HG03457 (cell line): ENCODE measurements around the gene GLIPR2.
A peak's percentile ranks its signal among the peaks of the same experiment; 100 is the strongest.
"Not testable (repeated sequence)": the region's sequence is repeated elsewhere in the genome, so short reads cannot be mapped to it uniquely, and the experiment has no call there.

Experiments
- ATAC-seq: cut with Tn5 transposase; IDR thresholded peaks from one replicate; pipeline ENCODE4 v1.9.1; 2021; ENCODE audit warnings: moderate number of reproducible peaks; ENCODE audit not compliant: unreplicated experiment

GLIPR2 gene

GRCh38 chr9:36143245-36143641 lies 6.7 kb downstream of the GLIPR2 start:
- ATAC-seq = no peak

- no peak for ATAC-seq
Observed at GRCh38 chr9:36144309-36145232, 8.0 kb downstream of the GLIPR2 start.

GRCh38 chr9:36145970-36146369 lies 9.4 kb downstream of the GLIPR2 start:
- ATAC-seq = no peak

- no peak for ATAC-seq
Observed at GRCh38 chr9:36146651-36147050, 10.1 kb downstream of the GLIPR2 start.

- ATAC-seq = no peak
Observed at GRCh38 chr9:36147441-36148175, 11.1 kb downstream of the GLIPR2 start.

GRCh38 chr9:36148311-36149051 lies 11.9 kb downstream of the GLIPR2 start:
- ATAC-seq = no peak

- no peak for ATAC-seq
Observed at GRCh38 chr9:36149197-36149596, 12.7 kb downstream of the GLIPR2 start.

GRCh38 chr9:36150574-36151315 lies 14.2 kb downstream of the GLIPR2 start:
- ATAC-seq = no peak

GRCh38 chr9:36151316-36152210 lies 15.0 kb downstream of the GLIPR2 start:
- ATAC-seq = peak; percentile 63

- ATAC-seq = no peak
Observed at GRCh38 chr9:36152741-36153438, 16.4 kb downstream of the GLIPR2 start.

GRCh38 chr9:36153746-36154145 lies 17.2 kb downstream of the GLIPR2 start:
- no peak for ATAC-seq

- ATAC-seq = no peak
Observed at GRCh38 chr9:36154331-36154952, 17.9 kb downstream of the GLIPR2 start.

- ATAC-seq = no peak
Observed at GRCh38 chr9:36156116-36156515, 19.6 kb downstream of the GLIPR2 start.

GRCh38 chr9:36158122-36158521 lies 21.6 kb downstream of the GLIPR2 start:
- no peak for ATAC-seq

- no peak for ATAC-seq
Observed at GRCh38 chr9:36158917-36159316, 22.4 kb downstream of the GLIPR2 start.

- not testable (repeated sequence) for ATAC-seq
Observed at GRCh38 chr9:36159509-36159908, 23.0 kb downstream of the GLIPR2 start.

- ATAC-seq = not testable (repeated sequence)
Observed at GRCh38 chr9:36160126-36160525, 23.6 kb downstream of the GLIPR2 start.

GRCh38 chr9:36161187-36161586 lies 24.7 kb downstream of the GLIPR2 start:
- no peak for ATAC-seq
